AG09319 (cell line): ENCODE measurements around the gene CIAO2B.
A peak's percentile ranks its signal among the peaks of the same experiment; 100 is the strongest.
"Not testable (repeated sequence)": the region's sequence is repeated elsewhere in the genome, so short reads cannot be mapped to it uniquely, and the experiment has no call there.

Experiments used
- DNase-seq: peaks from one replicate; pipeline ENCODE4 v3.0.0-alpha.2; 2010; ENCODE audit warnings: low read depth; ENCODE audit errors: extremely low read depth
- TF ChIP-seq, protein P1 (sequence below): IDR thresholded peaks from 2 replicates; pipeline ENCODE4 v1.5.1; 2011; ENCODE audit warnings: low read depth, mild to moderate bottlenecking, inconsistent platforms, low read length, moderate library complexity

CIAO2B gene

DNA sequence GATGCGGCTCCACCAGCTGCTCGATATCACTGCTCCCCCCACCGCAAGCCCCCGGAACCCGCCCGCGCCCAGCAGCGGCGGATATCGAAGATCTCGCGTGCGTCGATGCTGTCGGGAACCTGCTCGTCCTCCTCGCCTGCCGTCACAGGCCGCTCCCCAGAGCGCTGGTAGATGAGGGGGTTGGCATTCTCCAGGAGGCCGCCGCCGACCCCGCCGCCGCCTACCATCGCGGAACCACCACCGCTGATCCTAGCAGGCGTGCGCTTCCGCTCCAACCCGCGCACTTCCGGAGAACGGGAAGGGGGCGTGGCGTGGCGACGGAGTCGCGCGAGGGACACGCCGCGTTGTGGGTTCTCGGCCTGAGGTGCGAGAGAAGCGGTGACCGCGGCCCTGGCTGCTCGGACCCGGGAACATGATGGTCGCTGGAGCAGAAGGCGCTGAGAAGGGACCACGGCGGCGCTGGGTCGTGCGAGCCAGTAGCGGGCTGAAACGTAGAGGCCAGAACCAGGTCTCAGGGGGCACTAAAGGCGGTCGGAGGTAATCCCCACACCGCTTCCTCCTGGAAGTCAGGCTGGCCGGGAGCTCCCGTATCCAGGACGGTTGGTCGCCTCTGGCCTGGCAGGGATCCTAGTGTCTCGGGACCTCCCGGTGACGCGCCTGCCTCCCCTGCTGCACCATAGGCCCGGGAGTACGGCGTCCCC lies at the start of gene CIAO2B:
CIAO2B (minus strand) TSS at position 265 of the 701 bp plus-strand sequence; CDS start at position 227, 38 bp downstream.
- peak; percentile 44 for DNase-seq

DNA sequence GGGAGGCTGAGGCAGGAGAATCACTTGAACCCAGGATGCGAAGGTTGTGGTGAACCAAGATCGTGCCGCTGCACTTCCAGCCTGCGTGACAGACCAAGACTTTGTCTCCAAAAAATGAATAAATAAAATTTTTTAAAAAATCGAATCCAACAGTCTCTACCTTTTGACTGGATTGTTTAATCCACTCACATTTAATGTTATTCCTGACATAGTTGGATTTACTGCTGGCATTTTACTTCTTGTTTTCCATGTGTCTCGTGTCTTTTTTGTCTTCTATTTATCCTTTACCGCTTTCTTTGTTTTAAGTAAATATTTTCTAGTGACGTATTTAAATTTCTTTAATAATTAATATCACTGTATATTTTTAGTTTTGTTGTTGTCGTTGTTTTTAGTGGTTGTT lies 48.8 kb upstream of the CIAO2B start:
- DNase-seq, result no peak
- TF ChIP-seq, protein P1, sequence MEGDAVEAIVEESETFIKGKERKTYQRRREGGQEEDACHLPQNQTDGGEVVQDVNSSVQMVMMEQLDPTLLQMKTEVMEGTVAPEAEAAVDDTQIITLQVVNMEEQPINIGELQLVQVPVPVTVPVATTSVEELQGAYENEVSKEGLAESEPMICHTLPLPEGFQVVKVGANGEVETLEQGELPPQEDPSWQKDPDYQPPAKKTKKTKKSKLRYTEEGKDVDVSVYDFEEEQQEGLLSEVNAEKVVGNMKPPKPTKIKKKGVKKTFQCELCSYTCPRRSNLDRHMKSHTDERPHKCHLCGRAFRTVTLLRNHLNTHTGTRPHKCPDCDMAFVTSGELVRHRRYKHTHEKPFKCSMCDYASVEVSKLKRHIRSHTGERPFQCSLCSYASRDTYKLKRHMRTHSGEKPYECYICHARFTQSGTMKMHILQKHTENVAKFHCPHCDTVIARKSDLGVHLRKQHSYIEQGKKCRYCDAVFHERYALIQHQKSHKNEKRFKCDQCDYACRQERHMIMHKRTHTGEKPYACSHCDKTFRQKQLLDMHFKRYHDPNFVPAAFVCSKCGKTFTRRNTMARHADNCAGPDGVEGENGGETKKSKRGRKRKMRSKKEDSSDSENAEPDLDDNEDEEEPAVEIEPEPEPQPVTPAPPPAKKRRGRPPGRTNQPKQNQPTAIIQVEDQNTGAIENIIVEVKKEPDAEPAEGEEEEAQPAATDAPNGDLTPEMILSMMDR, result no peak

More for the DNA sequence above, at the start of gene CIAO2B:
- TF ChIP-seq, protein P1, result no peak

DNA sequence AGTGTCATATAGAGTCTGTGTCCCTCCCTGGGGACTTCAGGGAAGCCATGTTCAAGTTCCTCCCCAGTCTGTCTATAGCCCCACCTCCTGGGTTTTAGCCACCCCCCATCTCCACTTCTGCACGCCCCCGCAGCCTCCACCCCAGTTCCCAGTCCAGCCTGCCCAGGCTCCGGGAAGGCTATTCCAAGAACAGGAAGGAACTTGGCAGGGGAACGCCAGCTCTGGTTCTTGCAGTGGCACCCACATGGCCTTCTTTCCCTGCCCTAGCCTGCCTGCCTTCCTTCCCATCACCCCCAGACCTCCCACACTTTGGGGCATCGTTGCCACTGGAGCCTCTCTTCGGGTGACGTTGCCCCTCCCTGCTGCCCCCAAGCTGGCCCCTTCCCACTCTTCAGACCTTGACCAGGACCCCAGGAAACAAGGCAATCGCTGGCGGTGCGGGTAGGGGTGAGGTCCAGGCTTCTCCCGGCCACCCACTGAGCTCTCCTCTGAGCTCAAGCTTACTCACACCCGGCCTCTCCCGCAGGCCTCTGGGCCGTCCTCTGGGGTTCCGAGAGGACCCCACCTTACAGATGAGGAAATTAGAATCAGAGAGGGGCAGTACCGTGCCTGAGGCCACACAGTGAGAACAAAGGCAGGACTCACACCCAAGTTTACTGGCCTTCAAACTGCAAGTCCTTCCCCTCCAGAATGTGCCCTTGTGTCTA lies 45.0 kb upstream of the CIAO2B start:
- DNase-seq, result no peak
- TF ChIP-seq, protein P1, result no peak

DNA sequence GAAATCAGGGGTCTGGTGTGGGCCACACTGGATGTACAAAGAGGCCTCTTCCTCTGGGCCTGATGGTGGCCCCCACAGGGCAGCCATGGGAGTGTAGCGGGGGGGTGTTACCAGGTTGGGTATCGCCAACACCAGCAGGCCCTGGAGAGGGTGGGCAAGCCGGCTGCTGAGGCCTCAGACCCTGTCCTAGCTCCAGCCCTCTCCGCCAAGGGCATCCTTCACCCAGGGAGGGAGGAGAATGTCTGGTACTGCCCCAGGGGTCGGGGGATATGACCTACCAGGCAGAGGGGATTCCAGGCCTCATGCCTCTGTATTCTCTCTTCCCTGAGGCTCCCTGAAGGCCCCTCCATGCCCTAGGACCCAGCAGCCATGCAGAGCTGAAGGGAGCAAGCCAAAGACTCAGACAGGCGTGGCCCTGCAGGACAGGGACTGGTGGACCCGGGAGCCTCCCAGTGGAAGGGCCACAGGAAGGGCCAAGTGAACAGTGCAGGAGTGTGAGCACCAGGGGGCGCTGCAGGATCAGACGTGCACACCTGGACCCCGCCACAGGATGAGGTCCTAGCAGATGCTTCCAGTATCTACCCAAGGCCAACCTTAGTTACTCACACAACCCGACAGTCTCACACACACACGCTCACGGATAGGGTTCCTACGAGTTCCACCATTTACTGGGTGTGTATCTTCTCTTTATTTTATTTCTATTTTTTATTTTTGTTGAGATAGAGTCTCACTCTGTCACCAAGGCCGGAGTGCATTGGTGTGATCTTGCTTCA lies 43.3 kb upstream of the CIAO2B start:
- peak; percentile 56 for DNase-seq
- TF ChIP-seq, protein P1, result peak; percentile 88

DNA sequence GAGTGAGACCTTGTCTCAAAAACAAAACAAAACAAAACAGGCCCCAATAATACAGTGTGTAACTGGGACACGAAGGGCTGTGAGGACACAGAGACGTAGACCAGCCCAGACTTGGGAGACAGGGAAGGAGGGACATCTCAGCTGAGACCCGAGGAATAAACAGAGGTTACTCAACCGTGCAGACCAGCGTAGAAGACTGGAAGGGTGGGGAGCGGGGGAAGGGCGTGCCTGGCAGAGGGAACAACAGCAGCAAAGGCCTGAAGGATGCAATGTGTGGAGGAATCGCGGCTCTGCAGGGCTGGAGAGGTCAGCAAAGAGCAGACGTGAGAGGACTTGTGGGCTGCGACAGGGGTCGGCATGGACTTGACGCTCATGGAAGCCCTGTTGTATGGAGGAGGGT lies 42.5 kb upstream of the CIAO2B start:
- DNase-seq, result no peak
- TF ChIP-seq, protein P1, result no peak

DNA sequence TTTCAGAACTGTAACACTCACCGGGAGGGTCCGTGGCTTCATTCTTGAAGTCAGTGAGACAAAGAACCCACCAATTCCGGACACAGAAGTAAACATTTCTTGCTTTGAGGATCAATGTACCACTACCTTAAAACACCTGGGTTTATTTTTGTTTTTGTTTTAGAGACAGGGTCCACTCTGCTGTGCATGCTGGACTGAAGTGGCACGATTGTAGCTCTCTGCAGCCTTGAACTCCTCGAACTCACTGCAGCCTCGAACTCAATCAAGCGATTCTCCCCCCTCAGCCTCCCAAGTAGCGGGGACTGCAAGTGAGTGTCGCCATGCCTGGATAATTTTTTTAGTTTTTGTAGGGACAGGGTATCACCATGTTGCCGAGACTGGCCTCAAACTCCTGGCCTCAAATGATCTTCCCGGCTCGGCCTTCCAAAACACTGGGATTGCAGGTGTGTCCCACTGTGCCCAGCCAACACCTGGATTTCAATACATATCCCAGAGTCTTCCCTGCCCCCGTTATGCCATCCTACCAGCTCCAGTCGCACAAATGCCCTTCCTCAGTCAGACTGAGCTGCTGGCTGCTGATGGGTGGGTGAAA lies 41.2 kb upstream of the CIAO2B start:
- TF ChIP-seq, protein P1, result no peak
- DNase-seq, result no peak

DNA sequence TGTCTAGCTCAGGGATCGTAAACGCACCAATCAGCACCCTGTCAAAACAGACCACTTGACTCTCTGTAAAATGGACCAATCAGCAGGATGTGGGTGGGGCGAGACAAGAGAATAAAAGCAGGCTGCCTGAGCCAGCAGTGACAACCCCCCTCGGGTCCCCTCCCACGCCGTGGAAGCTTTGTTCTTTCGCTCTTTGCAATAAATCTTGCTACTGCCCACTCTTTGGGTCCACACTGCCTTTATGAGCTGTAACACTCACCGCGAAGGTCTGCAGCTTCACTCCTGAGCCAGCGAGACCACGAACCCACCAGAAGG lies 40.7 kb upstream of the CIAO2B start:
- DNase-seq, result not testable (repeated sequence)

DNA sequence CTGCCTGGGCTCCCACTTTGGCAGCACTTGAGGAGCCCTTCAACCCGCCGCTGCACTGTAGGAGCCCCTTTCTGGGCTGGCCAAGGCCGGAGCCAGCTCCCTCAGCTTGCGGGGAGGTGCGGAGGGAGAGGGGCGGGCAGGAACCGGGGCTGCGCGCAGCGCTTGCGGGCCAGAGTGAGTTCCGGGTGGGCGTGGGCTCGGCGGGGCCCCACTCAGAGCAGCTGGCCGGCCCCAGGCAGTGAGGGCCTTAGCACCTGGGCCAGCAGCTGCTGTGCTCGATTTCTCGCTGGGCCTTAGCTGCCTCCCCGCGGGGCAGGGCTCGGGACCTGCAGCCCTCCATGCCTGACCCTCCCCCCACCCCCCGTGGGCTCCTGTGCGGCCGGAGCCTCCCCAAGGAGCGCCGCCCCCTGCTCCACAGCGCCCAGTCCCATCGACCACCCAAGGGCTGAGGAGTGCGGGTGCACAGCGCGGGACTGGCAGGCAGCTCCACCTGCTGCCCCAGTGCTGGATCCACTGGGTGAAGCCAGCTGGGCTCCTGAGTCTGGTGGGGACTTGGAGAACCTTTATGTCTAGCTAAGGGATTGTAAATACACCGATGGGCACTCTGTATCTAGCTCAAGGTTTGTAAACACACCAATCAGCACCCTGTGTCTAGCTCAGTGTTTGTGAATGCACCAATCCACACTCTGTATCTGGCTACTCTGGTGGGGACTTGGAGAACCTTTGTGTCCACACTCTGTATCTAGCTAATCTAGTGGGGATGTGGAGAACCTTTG lies 40.1 kb upstream of the CIAO2B start:
- not testable (repeated sequence) for DNase-seq
